ENCODE measurements around the gene CCDC47. TPM values are rescaled to one million over a fixed set of nuclear protein-coding genes. Genes with fewer than 3 reads are reported as not detected.

Gene CCDC47
- total RNA-seq, 1 donor from 2014 or later = 82.9 TPM

DNA sequence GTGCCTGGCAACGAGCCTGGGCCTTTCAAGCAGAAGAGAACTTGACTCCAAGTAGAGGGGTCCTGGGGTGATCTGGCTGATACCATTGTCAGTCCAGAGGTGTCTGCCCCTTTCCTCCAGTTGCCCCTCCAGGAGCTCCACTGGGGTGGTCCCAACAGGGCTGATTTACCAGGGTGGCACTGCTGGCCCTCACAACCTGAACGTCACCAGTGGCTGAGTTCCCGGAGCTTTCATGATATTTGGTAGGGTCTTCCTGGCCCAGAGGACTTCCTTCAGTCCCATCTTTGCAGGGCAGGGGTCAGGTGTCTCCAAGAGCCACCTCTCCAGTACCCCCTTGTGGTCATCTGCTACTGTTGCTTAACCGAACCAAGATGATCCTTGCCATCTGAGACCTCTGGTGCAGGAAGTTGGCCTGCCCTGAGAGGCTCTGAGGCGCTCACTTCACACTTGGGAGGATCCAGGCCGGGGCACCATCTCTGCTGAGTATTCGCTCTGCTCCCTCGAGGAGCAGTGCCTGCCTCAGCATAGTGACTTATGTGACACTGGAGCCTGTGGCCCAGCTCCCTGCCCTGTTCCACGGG is 76.9 kb downstream of the CCDC47 start:
- no peaks in the 10 kb centered on the region for H3K27me3 Mint-ChIP-seq

DNA sequence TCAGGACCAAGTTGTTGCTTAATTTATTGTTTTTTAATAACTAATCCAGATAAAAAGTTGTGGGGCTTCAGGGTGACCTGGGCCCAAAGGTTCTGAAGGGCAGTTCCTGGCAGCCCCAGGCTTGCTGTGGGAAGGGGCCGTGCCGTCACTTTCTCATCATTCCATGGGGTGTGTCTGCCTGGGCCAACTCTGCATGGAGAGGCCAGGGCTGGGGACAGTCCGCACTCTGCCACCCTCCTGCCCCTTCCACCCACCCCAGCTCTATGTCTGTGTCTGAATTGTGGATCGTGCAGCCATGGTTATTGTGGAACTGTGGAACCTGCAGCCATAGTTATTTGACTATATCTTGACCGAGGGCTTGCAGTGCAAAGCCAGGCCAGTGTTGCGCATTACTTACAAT is 77.5 kb downstream of the CCDC47 start:
- Mint-ChIP-seq H3K9me3 (no peaks in the 10 kb centered on the region), H3K36me3 (ENCODE audit: low read depth) (peaks cover 27% of the 10 kb centered on the region), H3K4me1 (peaks cover 31% of the 10 kb centered on the region), H3K4me3 (peak overlapping the region; percentile 93), H3K27ac (peak overlapping the region; percentile 93), H3K27me3 (no peaks in the 10 kb centered on the region)
- no peak for DNase-seq
- intact Hi-C loops (cut with micrococcal nuclease) = loop anchor here (5.0 kb wide), 1 partner anchor 269 kb away; no protein-coding TSS in a partner anchor

More for the DNA sequence above, 76.9 kb downstream of the CCDC47 start:
- Mint-ChIP-seq H3K4me1 (peaks cover 34% of the 10 kb centered on the region), H3K4me3 (peak overlapping the region; percentile 93), H3K9me3 (no peaks in the 10 kb centered on the region), H3K36me3 (ENCODE audit: low read depth) (peaks cover 24% of the 10 kb centered on the region), H3K27ac (peak overlapping the region; percentile 93)
- intact Hi-C loops (cut with micrococcal nuclease) = loop anchor here (5.0 kb wide), 1 partner anchor 269 kb away; no protein-coding TSS in a partner anchor
- peak; percentile 80 for DNase-seq

Other genes with a start within 250 kb of the CCDC47 start
- 113 and 115 TPM in 2 replicates for gene DCAF7, start 223.1 kb downstream of the CCDC47 start, total RNA-seq
- gene TACO1, start 172.7 kb downstream of the CCDC47 start, total RNA-seq = 27.4 and 27.9 TPM in 2 replicates
- gene MAP3K3, start 151.2 kb downstream of the CCDC47 start, total RNA-seq = 26.2 and 26.7 TPM in 2 replicates
- 202 and 204 TPM in 2 replicates for gene LIMD2, start 73.5 kb downstream of the CCDC47 start, total RNA-seq
- gene STRADA, start 31.8 kb downstream of the CCDC47 start, total RNA-seq = 50.4 and 54.6 TPM in 2 replicates
- 145 and 146 TPM in 2 replicates for gene DDX42, start 573 bp upstream of the CCDC47 start, total RNA-seq
- 189 and 199 TPM in 2 replicates for gene PSMC5, start 53.8 kb upstream of the CCDC47 start, total RNA-seq
- 99.6 and 100 TPM in 2 replicates for gene FTSJ3, start 54.1 kb upstream of the CCDC47 start, total RNA-seq
- gene SMARCD2, start 69.1 kb upstream of the CCDC47 start, total RNA-seq = 120 and 121 TPM in 2 replicates
- not detected in 2 replicates for gene CSH2, start 100.1 kb upstream of the CCDC47 start, total RNA-seq
- not detected in 2 replicates for gene GH2, start 108.3 kb upstream of the CCDC47 start, total RNA-seq
- not detected in 2 replicates for gene CSH1, start 123.0 kb upstream of the CCDC47 start, total RNA-seq
- not detected in 2 replicates for gene CSHL1, start 137.7 kb upstream of the CCDC47 start, total RNA-seq
- not detected in 2 replicates for gene GH1, start 145.2 kb upstream of the CCDC47 start, total RNA-seq
- gene CD79B, start 158.7 kb upstream of the CCDC47 start, total RNA-seq = 24.4 and 29.2 TPM in 2 replicates
- 0.05 and 0.40 TPM in 2 replicates for gene SCN4A, start 199.3 kb upstream of the CCDC47 start, total RNA-seq
- 0.12 and 0.47 TPM in 2 replicates for gene PRR29, start 224.8 kb upstream of the CCDC47 start, total RNA-seq
- gene ICAM2, start 247.0 kb upstream of the CCDC47 start, total RNA-seq = 62.2 TPM in 2 replicates

All from activated CD4-positive, alpha-beta T cell treated with anti-CD3 and anti-CD28 coated beads, Interleukin-2, amount 10 ng/mL, durations not matched to agents 24 days and 14 days (primary cell).